ENCODE data around the gene SFMBT1.
A peak's percentile ranks its signal among the peaks of the same experiment; 100 is the strongest.

Gene SFMBT1

DNA sequence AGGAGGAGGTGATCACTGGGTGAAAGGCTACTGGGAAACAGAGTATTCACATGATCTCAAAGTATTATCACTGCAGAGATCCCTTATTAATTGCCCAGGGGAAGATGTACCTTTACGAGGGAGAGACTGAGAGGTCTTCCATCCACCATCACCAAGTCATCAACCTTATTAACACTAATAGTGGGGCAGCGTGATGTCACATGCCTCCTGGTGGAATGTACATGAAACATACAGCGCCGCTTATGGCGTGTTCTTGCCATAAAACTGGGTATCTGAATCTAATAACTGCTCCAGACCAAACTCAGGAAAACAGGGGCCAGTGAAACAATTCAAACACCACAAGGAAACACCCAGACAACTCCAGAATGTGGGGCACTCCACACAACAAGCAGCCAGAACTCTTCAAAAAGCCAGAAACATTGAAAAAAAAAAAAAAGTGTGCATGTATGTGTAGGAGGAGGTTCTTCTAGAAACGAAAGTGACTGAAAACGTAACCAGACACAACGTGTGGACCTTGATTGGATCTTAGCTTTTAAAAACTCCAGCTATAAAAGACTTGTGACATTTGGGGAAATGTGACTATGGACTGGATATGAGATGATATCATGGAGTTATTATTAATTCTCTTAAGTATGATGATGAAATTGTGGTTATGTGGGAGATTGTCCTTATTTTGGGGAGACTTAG lies 153.1 kb downstream of the SFMBT1 start:
- ATAC-seq (replicated peaks), result no peak
- H3K36me3 Mint-ChIP-seq, result peaks cover 6 to 23% of the 10 kb centered on the region in 2 donors
- peak overlapping the region; percentile 82 for H3K27ac Mint-ChIP-seq
- DNase-seq, result no peak
- H3K27me3 Mint-ChIP-seq, result no peaks in the 10 kb centered on the region
- peaks cover 35 to 49% of the 10 kb centered on the region in 2 donors for H3K4me1 Mint-ChIP-seq
- no peaks in the 10 kb centered on the region for H3K9me3 Mint-ChIP-seq
- H3K4me3 Mint-ChIP-seq, result peak overlapping the region in 1 of 2 donors; percentile 45

DNA sequence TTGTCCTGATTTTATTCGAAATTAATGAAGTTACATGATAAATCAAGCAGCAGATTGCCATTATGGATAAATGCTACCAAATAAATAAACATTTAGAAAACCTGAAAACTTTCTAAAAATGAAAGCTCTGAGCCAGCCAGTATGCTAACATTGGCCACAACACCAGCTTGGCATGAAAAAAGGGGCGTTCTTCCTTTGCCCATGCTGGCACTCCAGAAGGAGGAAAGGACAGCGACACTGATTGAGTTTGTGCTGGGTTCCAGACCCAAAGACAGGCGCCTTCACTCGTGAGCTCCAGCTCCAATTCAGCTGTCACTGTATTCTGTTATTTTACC lies 153.6 kb downstream of the SFMBT1 start:
- peaks cover 6 to 23% of the 10 kb centered on the region in 2 donors for H3K36me3 Mint-ChIP-seq
- H3K4me3 Mint-ChIP-seq, result no peak overlapping the region
- H3K9me3 Mint-ChIP-seq, result no peaks in the 10 kb centered on the region
- ATAC-seq (replicated peaks) (no peak), DNase-seq (no peak)
- no peaks in the 10 kb centered on the region for H3K27me3 Mint-ChIP-seq
- peaks cover 35 to 49% of the 10 kb centered on the region in 2 donors for H3K4me1 Mint-ChIP-seq
- no peak overlapping the region for H3K27ac Mint-ChIP-seq

DNA sequence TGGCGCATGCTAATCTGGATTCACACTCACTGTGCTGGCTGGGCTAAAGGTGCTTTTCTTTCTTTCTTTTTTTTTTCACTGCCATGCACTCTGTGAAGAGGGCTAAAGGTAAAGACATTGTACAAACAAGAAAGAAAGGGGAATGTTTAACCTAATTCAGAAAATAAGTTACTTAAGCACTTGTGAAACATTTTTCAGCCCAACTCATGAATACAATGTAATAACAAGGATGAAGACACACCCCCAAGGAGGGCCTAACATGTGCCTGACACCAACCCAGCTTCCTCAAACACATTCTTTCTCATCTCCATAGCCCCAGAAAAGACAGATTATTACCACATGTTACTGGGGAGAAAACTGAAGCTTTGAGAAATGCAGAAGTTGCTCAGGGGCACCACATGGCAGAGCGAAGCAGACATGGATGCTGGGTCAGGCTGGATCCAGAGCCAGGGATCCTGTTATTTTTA lies 154.2 kb downstream of the SFMBT1 start:
- H3K4me1 Mint-ChIP-seq, result peaks cover 33 to 46% of the 10 kb centered on the region in 2 donors
- peaks cover 8 to 23% of the 10 kb centered on the region in 2 donors for H3K36me3 Mint-ChIP-seq
- ATAC-seq (replicated peaks), result peak; percentile 70 to 71
- no peaks in the 10 kb centered on the region for H3K9me3 Mint-ChIP-seq
- H3K27ac Mint-ChIP-seq, result peak overlapping the region; percentile 20
- DNase-seq, result no peak
- no peak overlapping the region for H3K4me3 Mint-ChIP-seq
- H3K27me3 Mint-ChIP-seq, result no peaks in the 10 kb centered on the region

DNA sequence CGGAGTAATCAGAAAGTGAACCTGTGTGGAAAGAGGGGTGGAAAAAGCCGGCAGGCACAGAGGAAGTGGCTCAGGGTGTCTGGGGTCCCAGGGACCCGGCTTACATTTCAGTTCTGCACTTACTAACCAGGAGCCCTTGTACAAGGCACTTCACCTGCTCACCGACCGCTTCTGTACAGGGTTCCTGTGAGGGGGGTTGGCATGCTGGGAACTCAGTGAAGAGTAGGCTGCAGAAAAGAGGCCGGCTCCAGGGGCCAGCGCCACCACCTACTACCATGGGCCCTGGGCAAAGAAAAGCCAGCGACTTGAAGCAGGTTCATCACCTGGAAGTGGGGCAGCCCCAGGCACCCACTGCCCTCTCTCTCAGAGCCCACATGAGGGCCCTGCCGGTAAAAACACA lies 154.7 kb downstream of the SFMBT1 start:
- Mint-ChIP-seq H3K9me3 (no peaks in the 10 kb centered on the region), H3K4me3 (no peak overlapping the region), H3K27me3 (no peaks in the 10 kb centered on the region), H3K36me3 (peaks cover 10 to 23% of the 10 kb centered on the region in 2 donors), H3K4me1 (peaks cover 30 to 41% of the 10 kb centered on the region in 2 donors), H3K27ac (peak overlapping the region; percentile 83)
- DNase-seq (no peak), ATAC-seq (replicated peaks) (peak; percentile 54 to 59)

DNA sequence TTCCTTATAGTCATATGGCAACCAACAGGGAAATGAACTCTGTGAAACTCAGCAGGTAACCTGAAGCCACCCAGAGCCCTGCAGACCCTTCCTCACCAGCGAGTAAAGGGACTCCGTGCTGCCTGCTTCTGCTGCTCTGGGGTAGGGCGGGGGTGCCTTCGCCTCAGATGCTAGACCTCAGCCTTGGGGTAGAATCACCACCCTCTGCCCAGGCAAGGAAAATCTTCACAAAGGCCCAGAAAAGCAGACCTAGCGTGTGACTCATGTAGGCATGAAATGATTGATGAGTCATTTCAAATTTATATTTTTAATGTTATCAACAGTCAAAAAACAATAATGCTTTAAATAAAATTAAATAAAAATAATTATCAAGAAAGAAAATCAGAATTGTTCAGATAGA lies 155.1 kb downstream of the SFMBT1 start:
- Mint-ChIP-seq H3K4me3 (no peak overlapping the region), H3K27ac (no peak overlapping the region), H3K36me3 (peaks cover 13 to 28% of the 10 kb centered on the region in 2 donors), H3K27me3 (no peaks in the 10 kb centered on the region), H3K4me1 (peaks cover 28 to 37% of the 10 kb centered on the region in 2 donors), H3K9me3 (peaks cover under 1% of the 10 kb centered on the region in 2 donors)
- ATAC-seq (replicated peaks) (peak in 1 of 2 donors; percentile 26), DNase-seq (no peak)

DNA sequence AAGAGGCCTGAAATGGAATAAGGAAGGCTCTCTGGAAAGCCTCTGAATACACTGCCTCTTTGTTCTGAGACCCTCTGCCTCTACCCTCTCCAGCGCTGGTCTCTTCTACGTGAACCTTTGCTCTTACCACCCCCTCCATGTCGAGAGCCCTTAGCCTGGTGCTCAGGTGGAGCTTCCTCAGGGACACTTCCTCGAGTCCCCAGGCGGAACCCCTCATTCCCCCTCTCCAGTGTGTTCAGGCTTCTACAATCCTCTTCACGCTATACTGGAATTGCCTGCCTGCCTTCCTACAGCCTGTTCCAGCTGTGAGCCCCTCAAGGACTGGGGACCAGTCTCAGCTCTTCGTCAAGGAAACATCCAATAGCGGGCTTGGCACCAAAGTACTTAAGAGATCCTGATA lies 156.0 kb downstream of the SFMBT1 start:
- H3K9me3 Mint-ChIP-seq, result peaks cover 3 to 4% of the 10 kb centered on the region in 2 donors
- DNase-seq, result no peak
- H3K27ac Mint-ChIP-seq, result no peak overlapping the region
- H3K36me3 Mint-ChIP-seq, result peaks cover 22 to 33% of the 10 kb centered on the region in 2 donors
- H3K4me1 Mint-ChIP-seq, result peaks cover 21 to 29% of the 10 kb centered on the region in 2 donors
- ATAC-seq (replicated peaks), result no peak
- no peak overlapping the region for H3K4me3 Mint-ChIP-seq
- H3K27me3 Mint-ChIP-seq, result no peaks in the 10 kb centered on the region

DNA sequence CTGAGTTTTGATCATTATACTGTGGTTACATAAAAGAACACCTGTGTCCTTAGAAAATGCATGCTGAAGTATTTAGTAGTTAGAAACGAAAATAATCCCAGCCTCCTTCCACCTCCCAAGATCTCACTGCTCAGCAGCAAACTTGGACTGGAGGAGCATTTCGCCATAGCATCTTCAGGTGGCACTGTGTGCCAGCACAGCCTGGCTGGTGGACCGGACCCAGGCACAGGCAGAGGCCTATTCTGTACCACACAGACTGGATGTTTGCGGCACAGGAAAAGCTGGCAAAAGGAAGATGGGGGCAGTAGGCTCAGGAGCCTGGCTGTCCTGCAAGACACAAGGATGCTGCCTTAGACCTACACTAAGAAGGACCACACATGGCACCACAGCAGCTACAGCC lies 158.7 kb downstream of the SFMBT1 start:
- ATAC-seq (replicated peaks) (no peak), DNase-seq (no peak)
- peaks cover 11 to 17% of the 10 kb centered on the region in 2 donors for H3K4me1 Mint-ChIP-seq
- peaks cover 19 to 22% of the 10 kb centered on the region in 2 donors for H3K36me3 Mint-ChIP-seq
- H3K27ac Mint-ChIP-seq, result no peak overlapping the region
- H3K27me3 Mint-ChIP-seq, result no peaks in the 10 kb centered on the region
- peaks cover 3 to 4% of the 10 kb centered on the region in 2 donors for H3K9me3 Mint-ChIP-seq
- no peak overlapping the region for H3K4me3 Mint-ChIP-seq

DNA sequence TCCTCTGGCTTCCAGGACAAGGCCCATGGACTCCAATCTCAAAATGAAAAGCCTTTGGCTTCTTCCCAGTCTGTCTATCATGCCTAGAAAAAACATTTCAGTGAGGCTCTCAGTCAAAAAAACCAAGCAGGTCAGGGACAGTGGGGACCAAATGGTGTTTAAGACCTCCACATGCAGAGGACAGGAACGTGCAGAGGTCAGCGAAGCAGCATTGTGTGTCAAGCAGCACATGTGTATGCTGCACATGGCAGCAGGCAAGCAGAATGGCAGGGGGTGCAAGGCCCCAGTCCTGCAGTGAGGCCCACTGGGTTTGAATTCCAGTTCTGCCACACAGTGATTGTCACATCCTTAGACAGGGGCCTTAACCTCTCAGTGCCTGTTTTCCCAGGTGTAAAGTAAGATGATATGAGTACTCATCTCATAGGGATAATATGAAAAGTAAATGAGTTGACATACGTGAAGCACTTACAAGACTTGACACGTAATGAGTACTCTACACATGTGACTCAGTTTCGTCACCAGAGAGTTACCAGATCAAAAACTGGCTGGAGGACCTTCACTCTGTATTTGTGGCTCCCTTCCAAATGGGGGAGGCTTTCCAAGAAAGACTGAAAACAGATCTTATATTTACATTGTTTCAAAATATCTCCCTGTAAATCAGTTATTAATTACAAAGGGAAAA lies 159.7 kb downstream of the SFMBT1 start:
- peaks cover 9 to 10% of the 10 kb centered on the region in 2 donors for H3K4me1 Mint-ChIP-seq
- no peak overlapping the region for H3K27ac Mint-ChIP-seq
- no peak for ATAC-seq (replicated peaks)
- peaks cover 3 to 4% of the 10 kb centered on the region in 2 donors for H3K9me3 Mint-ChIP-seq
- no peaks in the 10 kb centered on the region for H3K27me3 Mint-ChIP-seq
- no peak overlapping the region for H3K4me3 Mint-ChIP-seq
- peaks cover 19 to 22% of the 10 kb centered on the region in 2 donors for H3K36me3 Mint-ChIP-seq
- DNase-seq, result no peak

DNA sequence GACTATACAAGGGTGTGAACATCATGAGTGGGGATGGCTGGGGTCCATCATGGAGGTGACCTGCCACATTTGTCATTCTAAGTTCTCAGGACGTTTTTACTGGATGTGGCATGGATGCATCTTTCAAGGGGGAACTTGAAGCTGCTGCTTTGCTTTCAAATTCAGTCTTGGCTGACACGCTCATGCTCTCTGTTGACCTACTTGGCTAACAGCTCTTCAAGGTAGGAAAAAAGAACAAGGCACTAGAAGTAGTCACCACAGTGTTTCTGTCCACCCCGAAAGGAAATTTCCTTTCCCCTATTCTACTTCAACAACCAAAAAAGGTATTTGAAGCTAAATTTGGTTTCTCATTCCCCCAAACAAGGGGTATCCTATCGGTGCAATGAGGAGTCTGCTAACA lies 163.5 kb downstream of the SFMBT1 start:
- no peak overlapping the region for H3K27ac Mint-ChIP-seq
- H3K9me3 Mint-ChIP-seq, result peaks cover 3 to 4% of the 10 kb centered on the region in 2 donors
- peaks cover 12 to 20% of the 10 kb centered on the region in 2 donors for H3K4me1 Mint-ChIP-seq
- ATAC-seq (replicated peaks) (no peak), DNase-seq (no peak)
- no peaks in the 10 kb centered on the region for H3K27me3 Mint-ChIP-seq
- no peak overlapping the region for H3K4me3 Mint-ChIP-seq
- peaks cover 22 to 28% of the 10 kb centered on the region in 2 donors for H3K36me3 Mint-ChIP-seq

DNA sequence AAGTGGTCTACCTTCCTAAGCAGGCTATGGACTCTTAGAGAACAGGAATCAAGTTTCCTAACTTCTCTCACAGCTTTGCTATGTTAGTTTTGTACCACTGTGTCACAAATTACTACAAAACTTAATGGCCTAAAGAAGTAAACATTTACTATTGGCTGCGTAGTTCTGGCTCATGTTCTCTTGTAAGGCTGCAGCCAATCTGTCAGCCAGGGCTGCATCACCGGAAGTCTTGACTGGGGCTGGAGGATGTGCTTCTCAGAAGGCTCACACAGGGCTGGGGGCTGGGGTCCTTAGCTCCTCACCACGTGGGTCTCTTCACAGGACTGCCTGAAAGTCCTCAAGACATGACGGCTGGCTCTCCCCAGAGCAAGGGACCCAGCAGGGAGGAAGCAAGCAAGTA lies 164.0 kb downstream of the SFMBT1 start:
- Mint-ChIP-seq H3K4me1 (peaks cover 12 to 20% of the 10 kb centered on the region in 2 donors), H3K9me3 (peaks cover 3 to 4% of the 10 kb centered on the region in 2 donors), H3K27ac (no peak overlapping the region), H3K36me3 (peaks cover 22 to 31% of the 10 kb centered on the region in 2 donors), H3K27me3 (no peaks in the 10 kb centered on the region), H3K4me3 (no peak overlapping the region)
- no peak for ATAC-seq (replicated peaks)
- no peak for DNase-seq

DNA sequence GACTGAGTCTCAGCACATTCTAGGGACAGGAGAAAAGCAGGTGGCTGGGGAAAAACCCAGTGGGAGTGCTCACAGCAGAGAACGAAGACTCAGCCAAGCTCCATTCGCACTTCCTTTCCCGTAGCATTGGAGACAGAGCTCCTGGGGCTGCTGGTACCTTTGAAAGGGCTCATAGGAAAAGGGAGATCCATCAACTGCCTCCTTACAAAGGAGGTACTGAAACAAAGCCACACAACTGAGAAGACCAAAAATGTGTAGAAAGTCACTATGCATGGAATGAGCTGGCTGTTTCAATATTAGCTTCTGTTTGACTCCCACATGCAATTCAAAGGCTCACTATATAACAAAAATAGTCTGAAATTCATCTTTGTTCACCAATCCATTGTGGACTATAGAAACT lies 165.4 kb downstream of the SFMBT1 start:
- Mint-ChIP-seq H3K4me1 (peaks cover 12 to 21% of the 10 kb centered on the region in 2 donors), H3K9me3 (peaks cover 0 to under 1% of the 10 kb centered on the region in 2 donors), H3K4me3 (no peak overlapping the region), H3K27ac (no peak overlapping the region), H3K27me3 (no peaks in the 10 kb centered on the region), H3K36me3 (peaks cover 12 to 24% of the 10 kb centered on the region in 2 donors)
- peak; percentile 87 to 92 for ATAC-seq (replicated peaks)
- no peak for DNase-seq

DNA sequence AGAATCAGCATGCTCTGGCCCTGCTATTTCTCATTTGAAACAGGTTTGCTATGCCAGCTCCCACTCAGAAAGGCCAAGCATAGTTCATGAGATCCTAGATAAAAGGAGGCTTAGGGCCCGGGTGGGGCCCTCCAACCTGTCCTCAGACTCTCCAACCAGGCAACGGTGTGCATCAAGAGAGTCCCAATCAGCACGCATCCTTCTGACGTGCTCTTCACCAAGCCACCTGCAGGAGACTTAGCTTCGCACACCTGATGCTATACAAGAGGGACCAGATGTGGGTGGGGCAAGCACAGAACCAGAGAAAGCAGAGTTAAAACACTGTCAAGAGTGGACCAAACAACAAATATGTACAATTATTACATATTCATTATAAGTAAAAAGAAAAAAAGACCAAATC lies 165.8 kb downstream of the SFMBT1 start:
- Mint-ChIP-seq H3K4me1 (peaks cover 15 to 25% of the 10 kb centered on the region in 2 donors), H3K27ac (no peak overlapping the region), H3K9me3 (no peaks in the 10 kb centered on the region), H3K27me3 (no peaks in the 10 kb centered on the region), H3K4me3 (no peak overlapping the region), H3K36me3 (peaks cover 8 to 20% of the 10 kb centered on the region in 2 donors)
- DNase-seq (no peak), ATAC-seq (replicated peaks) (peak; percentile 40 to 61)

DNA sequence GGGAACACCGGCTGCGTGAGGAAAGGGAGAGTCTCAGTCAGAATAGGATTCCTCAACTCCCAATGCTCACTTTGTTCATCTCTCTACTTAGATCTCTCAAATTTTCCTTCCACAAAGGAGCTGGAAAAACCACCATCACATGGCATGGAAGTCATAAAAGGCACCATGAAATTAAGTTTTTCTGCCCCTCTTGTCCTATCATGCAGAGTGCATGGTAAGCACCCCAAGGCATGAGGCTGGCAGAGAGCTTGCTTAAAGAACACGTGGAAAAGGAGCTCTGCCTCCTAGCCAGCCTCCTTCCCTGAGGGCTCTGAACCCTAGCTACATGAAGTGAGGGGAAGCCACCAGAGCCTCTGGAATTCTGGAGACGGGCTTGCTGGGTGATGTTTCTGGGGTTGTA lies 166.3 kb downstream of the SFMBT1 start:
- peaks cover 6 to 17% of the 10 kb centered on the region in 2 donors for H3K36me3 Mint-ChIP-seq
- no peaks in the 10 kb centered on the region for H3K27me3 Mint-ChIP-seq
- H3K9me3 Mint-ChIP-seq, result no peaks in the 10 kb centered on the region
- DNase-seq, result no peak
- no peak for ATAC-seq (replicated peaks)
- H3K4me3 Mint-ChIP-seq, result no peak overlapping the region
- peaks cover 15 to 30% of the 10 kb centered on the region in 2 donors for H3K4me1 Mint-ChIP-seq
- H3K27ac Mint-ChIP-seq, result no peak overlapping the region

DNA sequence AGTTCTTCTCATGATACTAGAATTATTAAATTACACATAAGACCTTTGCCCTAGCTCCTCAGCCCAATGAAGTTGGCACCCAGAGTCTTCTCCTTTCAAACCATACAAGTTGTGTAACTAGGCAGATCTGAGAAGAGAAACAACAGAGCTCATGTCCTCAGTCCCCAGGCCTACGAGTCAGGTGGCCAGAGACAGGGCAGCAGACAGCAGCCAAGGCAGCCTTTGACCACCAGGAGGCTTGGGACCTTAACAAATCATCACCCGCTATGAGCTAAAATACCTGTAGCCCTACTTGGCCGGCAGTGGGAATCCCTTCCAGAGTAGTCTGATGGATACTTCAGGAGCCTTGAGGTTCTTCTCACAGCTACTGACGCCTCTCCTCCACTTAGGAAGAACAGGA lies 166.8 kb downstream of the SFMBT1 start:
- H3K36me3 Mint-ChIP-seq, result peaks cover 6 to 17% of the 10 kb centered on the region in 2 donors
- ATAC-seq (replicated peaks) (no peak), DNase-seq (no peak)
- peaks cover 15 to 35% of the 10 kb centered on the region in 2 donors for H3K4me1 Mint-ChIP-seq
- no peak overlapping the region for H3K27ac Mint-ChIP-seq
- no peak overlapping the region for H3K4me3 Mint-ChIP-seq
- H3K27me3 Mint-ChIP-seq, result no peaks in the 10 kb centered on the region
- H3K9me3 Mint-ChIP-seq, result no peaks in the 10 kb centered on the region

DNA sequence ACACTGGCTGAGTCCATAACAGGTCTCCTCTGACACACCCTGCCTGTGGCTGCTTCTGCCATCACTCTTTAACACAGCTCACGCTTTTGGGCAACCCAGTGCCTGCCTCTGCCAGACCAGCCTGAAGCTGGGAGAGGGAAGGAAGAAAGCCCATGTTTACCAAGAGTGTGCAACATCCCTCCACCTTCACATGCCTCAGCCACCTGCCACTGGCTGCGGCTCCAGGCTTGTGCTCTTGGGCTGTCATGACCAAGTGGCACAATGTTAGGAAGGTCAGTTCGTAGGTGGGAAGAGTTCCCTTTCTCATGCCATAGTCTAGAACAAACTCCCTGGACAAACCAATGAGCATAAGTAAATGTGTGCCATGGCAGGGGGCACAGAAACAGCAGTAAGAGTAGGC lies 168.8 kb downstream of the SFMBT1 start:
- peaks cover 6 to 17% of the 10 kb centered on the region in 2 donors for H3K36me3 Mint-ChIP-seq
- H3K27ac Mint-ChIP-seq, result no peak overlapping the region
- ATAC-seq (replicated peaks) (no peak), DNase-seq (no peak)
- peaks cover 15 to 40% of the 10 kb centered on the region in 2 donors for H3K4me1 Mint-ChIP-seq
- no peaks in the 10 kb centered on the region for H3K27me3 Mint-ChIP-seq
- H3K4me3 Mint-ChIP-seq, result no peak overlapping the region
- no peaks in the 10 kb centered on the region for H3K9me3 Mint-ChIP-seq
